Panc1 (cell line): ENCODE results near the gene NDUFAF2.

Experiments used
- POLR2AphosphoS5 ChIP-seq: IDR thresholded peaks from 2 replicates; pipeline ENCODE4 v1.6.1; 2012; ENCODE audit warnings: mild to moderate bottlenecking, low read depth, low read length, moderate library complexity
- REST ChIP-seq, 2 experiments: IDR thresholded peaks; 2 replicates each; pipeline ENCODE4 v1.6.1; 2011 to 2012; ENCODE audit warnings: low read depth in 2 of 2, control low read depth in 1 of 2, low read length in 1 of 2, mild to moderate bottlenecking in 1 of 2, moderate library complexity in 1 of 2; ENCODE audit not compliant: insufficient read depth in 1 of 2

GRCh38 chr5:60992871-60993270 is 47.9 kb downstream of the NDUFAF2 start:
- no peak for TF ChIP-seq POLR2AphosphoS5
- TF ChIP-seq REST (IDR thresholded peaks at IDR 0.05; ENCODE audit: insufficient read depth in 1 of 2, low read depth in 2 of 2, low read length in 1 of 2), result no peak
